SIG-M5 (cell line): ENCODE results near the gene UMPS.

Experiments used
- DNase-seq: peaks from one replicate; lab custom pipeline; 2025; lab: John Stamatoyannopoulos, UW

The UMPS gene

DNA sequence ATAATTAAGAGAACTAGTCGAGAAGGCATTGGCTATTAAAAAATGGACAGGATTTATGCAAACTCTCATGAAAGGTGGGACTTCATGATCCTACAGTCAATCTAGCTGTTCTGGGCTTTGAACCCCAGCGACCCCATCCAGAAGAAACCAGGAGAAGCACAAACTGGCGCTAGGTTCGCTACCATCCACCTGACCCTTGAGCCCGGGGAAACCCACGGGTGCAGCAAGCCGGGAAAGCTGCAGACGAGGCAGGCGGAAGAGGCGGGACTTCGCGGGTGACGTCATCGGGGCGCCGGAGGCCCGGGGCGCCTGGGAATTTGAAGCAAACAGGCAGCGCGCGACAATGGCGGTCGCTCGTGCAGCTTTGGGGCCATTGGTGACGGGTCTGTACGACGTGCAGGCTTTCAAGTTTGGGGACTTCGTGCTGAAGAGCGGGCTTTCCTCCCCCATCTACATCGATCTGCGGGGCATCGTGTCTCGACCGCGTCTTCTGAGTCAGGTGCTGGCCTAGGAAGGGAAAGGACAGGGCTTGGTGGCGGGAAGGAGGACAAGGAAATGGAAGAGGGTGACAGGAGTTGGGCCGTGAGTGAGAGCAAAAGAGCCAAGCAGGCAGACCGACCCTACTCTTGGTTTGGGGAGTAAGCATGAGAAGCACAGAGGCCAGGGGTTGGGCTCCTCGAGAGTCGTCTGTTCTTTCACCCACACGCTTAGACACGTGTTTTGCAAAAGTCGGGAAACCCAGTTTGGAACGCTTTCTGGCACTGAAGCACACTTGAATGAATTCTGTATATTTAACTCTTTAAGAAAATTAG is at the start of gene UMPS:
Gene UMPS (plus strand): TSS at position 324 of the 812 bp plus-strand sequence. CDS start 20 bp downstream, at position 344.
- no peak for DNase-seq

GRCh38 chr3:124680521-124680920 is 49.7 kb upstream of the UMPS start:
- no peak for DNase-seq

DNA sequence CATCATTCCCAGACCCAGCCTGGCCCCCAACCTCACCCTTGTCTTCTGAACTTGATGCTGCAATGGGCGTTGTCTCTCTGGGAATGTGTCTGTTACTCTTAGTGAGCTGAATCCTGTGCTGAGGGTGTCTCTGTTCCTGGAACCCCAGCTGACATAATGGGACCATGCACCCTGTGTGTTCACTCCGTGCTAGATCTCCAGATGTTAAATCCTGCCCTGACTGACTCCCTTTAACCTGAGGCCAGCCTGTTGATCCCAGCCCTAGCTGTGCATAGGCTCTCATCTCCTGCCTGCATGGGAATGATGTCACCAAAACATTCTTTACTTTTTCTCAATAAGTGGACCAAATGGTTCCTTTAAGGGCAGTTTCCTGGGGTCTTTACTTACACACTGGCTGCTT is 48.0 kb upstream of the UMPS start:
- DNase-seq: no peak

- DNase-seq: no peak
Observed at GRCh38 chr3:124684459-124684858, 45.8 kb upstream of the UMPS start.

- DNase-seq: no peak
Observed at GRCh38 chr3:124685067-124685466, 45.2 kb upstream of the UMPS start.

GRCh38 chr3:124685481-124685880 is 44.8 kb upstream of the UMPS start:
- no peak for DNase-seq

DNA sequence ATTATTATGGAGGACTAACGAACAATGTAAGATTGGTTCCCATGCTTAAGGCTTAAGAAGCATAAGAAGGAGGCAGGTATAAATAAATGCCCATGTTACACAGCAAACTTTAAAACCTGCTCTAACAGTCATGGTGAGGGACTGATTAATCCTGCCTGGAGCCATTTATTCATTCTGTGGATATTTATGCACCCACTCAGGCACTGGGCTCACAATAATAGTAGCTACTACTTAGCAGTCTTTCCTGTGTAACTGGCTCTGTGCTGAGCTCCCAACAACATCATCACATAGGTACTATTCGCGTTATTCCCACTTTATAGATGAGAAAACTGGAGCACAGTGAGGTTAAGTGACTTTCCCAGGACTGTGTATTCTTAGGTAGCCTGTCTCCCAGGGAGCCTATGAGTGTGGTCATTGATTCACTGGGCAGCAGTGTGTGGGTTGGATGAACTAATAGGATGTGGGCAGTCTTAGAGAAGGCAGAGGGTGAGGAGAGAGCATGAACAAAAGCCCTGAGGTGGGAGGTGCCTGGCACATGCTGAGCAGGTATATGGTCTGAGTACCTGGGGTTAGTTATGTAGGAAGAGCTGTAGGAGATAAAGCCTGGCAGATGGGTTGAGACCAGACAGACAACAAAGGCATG is 44.1 kb upstream of the UMPS start:
- DNase-seq: no peak

- DNase-seq: no peak
Observed at GRCh38 chr3:124688581-124689454, 41.4 kb upstream of the UMPS start.

DNA sequence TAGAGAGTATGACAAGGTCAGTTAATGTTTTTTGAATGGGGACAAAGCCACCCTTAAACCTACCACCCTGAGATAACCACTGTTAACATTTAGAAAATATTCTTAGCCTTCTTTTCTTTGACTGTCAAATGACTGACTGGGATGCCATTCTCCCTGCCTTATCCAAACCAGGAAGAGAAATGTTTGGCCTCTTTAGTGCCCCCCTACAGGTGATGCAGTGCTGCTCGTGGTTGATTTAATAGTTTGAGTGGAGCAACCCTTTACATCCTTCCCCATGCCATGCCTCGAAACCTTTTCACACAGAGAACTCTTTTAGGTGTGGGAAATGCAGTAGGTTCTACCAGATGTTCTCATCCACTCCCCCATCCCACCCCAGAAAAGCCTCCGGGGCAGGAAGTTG is 38.7 kb upstream of the UMPS start:
- DNase-seq: no peak

GRCh38 chr3:124694486-124694885 is 35.8 kb upstream of the UMPS start:
- DNase-seq: no peak

DNA sequence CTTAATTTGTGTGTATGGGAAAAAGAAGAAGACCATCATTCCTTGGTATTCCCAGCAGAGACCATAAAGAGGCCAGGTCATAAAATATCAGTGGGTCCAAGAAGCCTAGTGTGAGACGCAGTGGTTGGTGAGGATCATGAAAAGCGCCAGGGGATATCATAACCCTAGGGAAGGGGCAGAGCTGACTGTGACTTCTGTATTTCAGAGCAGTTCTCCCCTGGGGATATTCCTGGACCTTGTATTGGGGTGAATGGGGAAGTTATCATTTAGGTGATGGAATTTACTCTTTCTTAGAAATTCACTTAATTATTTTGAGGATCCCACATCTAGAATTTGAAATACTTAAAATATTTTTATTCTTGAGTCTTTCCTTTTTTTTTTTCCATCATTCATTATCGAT is 34.9 kb upstream of the UMPS start:
- DNase-seq: no peak

DNA sequence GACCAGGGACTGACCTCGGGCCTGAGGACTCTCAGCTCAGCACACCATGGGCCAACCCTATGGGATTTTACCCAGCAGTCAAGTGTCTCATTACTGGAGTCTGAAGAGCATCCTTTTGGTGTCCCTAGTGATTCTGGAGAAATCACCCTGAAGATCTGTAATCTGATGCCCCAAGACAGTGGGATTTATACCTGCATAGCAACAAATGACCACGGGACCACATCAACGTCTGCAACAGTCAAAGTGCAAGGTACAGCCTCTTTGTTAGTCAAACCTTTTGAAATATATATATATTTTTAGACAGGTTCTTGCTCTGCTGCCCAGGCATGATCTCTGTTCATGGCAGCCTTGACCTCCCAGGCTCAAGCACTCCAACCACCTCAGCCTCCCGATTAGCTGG is 34.2 kb upstream of the UMPS start:
- DNase-seq: no peak

DNA sequence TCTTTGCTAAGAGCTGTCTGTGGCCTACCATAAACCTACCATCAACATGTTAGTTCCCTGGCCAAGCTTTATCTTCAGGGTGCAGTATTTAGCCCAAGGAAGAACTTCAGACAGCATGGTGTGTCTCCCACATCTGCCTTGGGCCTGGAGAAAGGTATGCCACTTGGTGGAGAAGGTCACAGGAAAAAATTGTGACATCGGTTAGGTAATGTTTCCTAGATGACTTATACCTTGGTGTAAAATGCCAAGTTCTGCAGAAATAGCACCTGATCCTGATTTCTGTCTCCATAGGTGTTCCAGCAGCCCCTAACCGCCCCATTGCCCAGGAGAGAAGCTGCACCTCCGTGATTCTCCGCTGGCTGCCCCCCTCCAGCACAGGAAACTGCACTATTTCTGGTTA is 33.0 kb upstream of the UMPS start:
- DNase-seq: no peak

- DNase-seq: no peak
Observed at GRCh38 chr3:124698030-124698770, 32.1 kb upstream of the UMPS start.

GRCh38 chr3:124699051-124699450 is 31.2 kb upstream of the UMPS start:
- no peak for DNase-seq

GRCh38 chr3:124699686-124700396 is 30.4 kb upstream of the UMPS start:
- DNase-seq: no peak

DNA sequence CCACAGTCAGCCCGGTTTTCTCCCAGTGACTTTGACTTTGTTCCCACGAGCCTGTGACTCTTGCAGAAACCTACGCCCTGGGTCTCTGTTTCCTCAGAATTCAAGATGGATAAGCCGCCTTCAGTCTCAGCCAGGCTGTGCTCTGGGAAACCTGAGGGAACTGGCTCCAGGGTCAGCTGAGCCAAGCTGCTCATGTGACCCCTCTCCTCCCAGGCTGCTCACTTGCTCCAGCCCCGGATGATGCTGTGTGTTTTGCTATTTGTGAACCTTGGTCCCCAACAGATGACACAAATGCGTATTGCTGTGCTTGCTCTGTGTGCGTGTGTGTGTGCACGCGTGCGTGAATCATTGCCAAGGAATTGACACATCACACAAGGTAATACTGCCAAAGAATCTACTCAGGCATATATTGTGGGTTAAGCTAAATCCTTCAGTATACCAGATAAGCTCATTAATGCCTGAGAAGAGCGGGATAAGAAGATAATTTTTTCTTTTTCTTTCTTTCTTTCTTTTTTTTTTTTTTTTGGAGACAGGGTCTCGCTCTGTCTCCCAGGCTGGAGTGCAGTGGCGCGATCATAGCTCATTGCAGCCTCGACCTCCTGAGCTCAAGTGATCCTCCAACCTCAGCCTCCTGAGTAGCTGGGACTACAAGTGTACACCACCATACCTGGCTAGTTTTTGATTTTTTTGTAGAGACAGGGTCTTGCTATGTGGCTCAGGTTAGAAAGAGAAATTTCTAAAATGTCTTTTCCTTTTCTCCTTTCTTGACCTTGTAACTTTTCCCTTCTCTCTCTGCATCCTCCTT is 29.2 kb upstream of the UMPS start:
- DNase-seq: no peak

- DNase-seq: no peak
Observed at GRCh38 chr3:124701687-124702086, 28.6 kb upstream of the UMPS start.

- no peak for DNase-seq
Observed at GRCh38 chr3:124702950-124703349, 27.3 kb upstream of the UMPS start.

DNA sequence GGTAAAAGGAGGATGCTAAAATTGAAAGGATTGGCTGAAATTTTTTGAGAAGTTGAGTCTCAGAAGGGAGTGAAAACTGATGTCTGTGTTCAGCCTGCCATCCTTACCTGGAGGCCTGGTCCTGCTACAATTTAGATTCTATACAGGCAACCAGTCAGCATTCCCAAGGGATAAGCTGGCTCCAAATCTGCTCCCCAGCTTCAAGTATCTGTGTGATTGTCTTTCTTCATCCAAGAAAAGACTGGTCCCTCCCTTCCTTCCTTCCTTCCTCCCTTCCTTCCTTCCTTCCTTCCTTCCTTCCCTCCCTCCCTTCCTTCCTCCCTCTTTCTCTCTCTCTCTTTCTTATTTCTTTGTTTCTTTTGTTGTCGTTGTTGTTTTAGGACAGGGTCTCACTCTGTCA is 24.7 kb upstream of the UMPS start:
- no peak for DNase-seq
